DOHH2 (cell line): ENCODE measurements around the gene PPCDC.

Source experiments
- EZH2phosphoT487 ChIP-seq: fragments of 200-600 bp; sonication (generic); IDR thresholded peaks from 2 replicates; pipeline ENCODE4 v1.6.1; 2017; ENCODE audit warnings: borderline replicate concordance, mild to moderate bottlenecking, antibody characterized with exemption, low read length, moderate library complexity, mixed read lengths
- TF ChIP-seq, protein P1 (sequence below): fragments of 200-600 bp; sonication (generic); IDR thresholded peaks from one replicate; pipeline ENCODE4 v1.5.1; 2014; ENCODE audit warnings: antibody characterized with exemption, mild to moderate bottlenecking, low read depth, low read length; ENCODE audit not compliant: poor library complexity, severe bottlenecking

DNA sequence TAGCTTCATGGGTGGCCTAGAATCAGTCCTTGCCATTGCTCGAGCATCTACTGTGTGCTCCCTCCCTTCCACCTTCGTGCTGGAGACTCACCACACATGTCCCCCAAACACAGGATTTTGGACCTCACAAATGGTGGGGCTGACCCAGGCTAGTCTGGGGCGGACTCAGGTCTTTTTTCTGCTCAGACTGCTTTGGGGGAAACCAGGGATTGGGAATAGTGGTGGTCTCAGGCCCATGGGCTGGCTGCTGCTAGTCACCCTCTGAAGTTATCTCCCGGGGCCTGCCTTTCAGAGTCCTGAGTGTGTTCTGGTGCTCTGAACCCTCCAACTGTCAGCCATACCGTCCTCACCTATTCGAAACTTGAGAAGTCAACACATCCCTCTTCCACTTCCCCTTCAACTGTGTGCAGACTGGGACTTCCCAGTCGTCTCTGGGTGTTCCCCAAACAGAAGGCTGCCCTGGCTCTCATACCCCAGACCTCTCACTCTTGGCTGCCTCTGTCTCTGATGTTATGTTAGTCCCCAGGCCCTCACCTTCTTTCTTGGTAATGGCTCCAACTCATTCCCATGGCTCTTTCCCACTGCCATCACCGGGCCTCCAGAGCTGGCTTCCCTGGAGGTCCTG lies 46.0 kb downstream of the PPCDC start:
- TF ChIP-seq, protein P1, sequence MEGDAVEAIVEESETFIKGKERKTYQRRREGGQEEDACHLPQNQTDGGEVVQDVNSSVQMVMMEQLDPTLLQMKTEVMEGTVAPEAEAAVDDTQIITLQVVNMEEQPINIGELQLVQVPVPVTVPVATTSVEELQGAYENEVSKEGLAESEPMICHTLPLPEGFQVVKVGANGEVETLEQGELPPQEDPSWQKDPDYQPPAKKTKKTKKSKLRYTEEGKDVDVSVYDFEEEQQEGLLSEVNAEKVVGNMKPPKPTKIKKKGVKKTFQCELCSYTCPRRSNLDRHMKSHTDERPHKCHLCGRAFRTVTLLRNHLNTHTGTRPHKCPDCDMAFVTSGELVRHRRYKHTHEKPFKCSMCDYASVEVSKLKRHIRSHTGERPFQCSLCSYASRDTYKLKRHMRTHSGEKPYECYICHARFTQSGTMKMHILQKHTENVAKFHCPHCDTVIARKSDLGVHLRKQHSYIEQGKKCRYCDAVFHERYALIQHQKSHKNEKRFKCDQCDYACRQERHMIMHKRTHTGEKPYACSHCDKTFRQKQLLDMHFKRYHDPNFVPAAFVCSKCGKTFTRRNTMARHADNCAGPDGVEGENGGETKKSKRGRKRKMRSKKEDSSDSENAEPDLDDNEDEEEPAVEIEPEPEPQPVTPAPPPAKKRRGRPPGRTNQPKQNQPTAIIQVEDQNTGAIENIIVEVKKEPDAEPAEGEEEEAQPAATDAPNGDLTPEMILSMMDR = no peak
- no peak for TF ChIP-seq EZH2phosphoT487
